ENCODE results near the gene ENAH.

The ENAH gene

DNA sequence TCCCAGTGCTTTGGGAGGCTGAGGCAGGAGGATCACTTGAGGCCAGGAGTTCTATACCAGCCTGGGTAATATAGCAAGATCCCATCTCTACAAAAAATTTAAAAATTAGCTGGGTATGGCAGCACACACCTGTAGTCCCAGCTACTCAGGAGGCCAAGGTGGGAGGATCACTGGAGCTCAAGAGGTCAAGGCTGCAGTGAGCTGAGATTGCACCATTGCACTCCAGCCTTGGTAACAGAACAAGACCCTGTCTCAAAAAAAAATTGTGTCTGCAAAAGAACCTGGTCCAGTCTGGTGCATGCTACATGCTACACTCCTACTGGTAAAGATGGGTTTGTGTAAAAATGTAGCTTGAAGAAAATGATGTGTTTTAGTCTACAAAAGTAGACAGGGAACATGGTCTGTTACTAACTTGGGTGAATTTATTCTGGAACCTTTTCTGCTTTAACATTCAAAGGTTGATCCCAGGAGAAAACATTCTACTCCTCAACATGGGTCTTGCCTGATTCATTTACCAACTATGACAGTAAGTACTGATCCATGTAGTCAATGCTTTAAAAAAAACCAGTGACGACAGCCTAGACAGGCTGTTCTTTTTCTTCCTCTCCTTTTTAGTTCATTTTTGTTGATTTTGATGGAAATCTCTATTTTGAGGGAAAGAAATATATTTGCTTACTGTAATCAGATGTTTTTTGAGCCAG lies 32.7 kb upstream of the ENAH start:
- H3K4me3 Mint-ChIP-seq = no peak overlapping the region

GRCh38 chr1:225684741-225685140 lies 31.8 kb upstream of the ENAH start:
- H3K36me3 Mint-ChIP-seq = no peaks in the 10 kb centered on the region
- peaks cover 4% of the 10 kb centered on the region for H3K27me3 Mint-ChIP-seq
- H3K4me3 Mint-ChIP-seq = no peak overlapping the region
- H3K4me1 Mint-ChIP-seq = no peaks in the 10 kb centered on the region
- H3K27ac Mint-ChIP-seq = no peak overlapping the region
- H3K9me3 Mint-ChIP-seq = no peaks in the 10 kb centered on the region

More for the DNA sequence above, 32.7 kb upstream of the ENAH start:
- Mint-ChIP-seq H3K4me1 (no peaks in the 10 kb centered on the region), H3K27me3 (no peaks in the 10 kb centered on the region), H3K27ac (no peak overlapping the region), H3K36me3 (no peaks in the 10 kb centered on the region), H3K9me3 (no peaks in the 10 kb centered on the region)

DNA sequence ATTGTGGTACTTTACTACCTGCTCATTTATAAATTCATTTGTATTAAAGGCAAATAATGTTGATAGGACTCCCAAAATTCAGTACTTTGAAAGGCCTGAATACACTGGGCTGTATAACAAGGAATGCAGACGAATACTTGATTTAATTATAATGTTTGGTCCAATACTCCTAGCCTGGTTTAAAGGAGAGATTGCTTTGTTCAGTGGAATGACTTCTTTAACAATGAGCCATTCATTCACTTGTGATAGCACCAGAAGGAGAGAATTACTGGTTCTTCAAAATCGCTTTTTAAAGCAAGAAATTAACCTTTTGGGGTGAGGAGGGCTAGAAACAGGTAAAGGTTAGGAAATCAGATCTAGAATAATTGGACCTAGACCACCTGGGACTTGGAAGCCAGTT lies 28.3 kb upstream of the ENAH start:
- no peak overlapping the region for H3K4me3 Mint-ChIP-seq
- no peaks in the 10 kb centered on the region for H3K36me3 Mint-ChIP-seq
- H3K9me3 Mint-ChIP-seq = no peaks in the 10 kb centered on the region
- no peak overlapping the region for H3K27ac Mint-ChIP-seq
- no peaks in the 10 kb centered on the region for H3K4me1 Mint-ChIP-seq
- H3K27me3 Mint-ChIP-seq = peaks cover 15% of the 10 kb centered on the region

GRCh38 chr1:225678545-225678944 lies 25.6 kb upstream of the ENAH start:
- Mint-ChIP-seq H3K27me3 (peaks cover 22% of the 10 kb centered on the region), H3K9me3 (no peaks in the 10 kb centered on the region)

DNA sequence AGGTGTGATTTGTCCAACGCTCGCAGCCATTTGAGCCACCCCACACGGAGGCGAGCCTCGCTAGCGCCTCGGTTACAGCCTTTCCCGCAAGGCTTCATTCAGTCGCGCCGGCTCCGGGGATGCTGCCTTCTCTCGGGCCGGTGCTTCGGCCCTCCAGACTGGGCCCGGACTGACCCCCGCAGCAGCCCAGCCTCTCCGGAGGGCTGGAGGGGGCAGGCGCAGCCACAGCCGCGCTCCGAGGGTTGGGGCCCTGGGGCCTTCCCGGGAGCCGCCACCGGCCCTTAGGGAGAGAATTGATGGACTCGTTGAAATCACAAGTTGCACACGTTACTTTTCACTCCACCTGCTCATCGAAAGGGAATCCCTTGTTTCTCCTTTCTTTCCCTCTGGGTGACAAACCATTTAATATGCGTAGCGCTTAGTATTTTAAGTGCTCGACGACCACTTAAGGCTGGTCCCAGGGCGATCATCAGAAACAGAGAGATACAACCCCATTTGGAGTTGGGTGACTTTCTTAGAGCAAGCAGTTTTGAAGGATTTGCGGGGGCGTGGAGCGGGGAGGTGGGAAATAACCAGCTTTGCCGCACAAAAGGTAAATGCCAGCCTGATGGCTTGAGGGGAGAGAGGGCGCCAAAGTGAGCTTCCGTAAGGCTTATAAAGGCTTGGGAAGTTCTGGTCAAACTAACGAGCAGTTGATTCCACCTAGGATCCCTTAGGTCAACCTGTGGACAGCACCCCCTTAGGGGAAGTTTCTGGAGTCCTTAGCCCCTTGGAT lies 24.6 kb upstream of the ENAH start:
- Mint-ChIP-seq H3K4me1 (no peaks in the 10 kb centered on the region), H3K9me3 (no peaks in the 10 kb centered on the region), H3K4me3 (no peak overlapping the region), H3K27me3 (peaks cover 24% of the 10 kb centered on the region), H3K36me3 (no peaks in the 10 kb centered on the region), H3K27ac (no peak overlapping the region)

More at GRCh38 chr1:225678545-225678944, 25.6 kb upstream of the ENAH start:
- Mint-ChIP-seq H3K36me3 (no peaks in the 10 kb centered on the region), H3K4me1 (no peaks in the 10 kb centered on the region), H3K27ac (no peak overlapping the region), H3K4me3 (no peak overlapping the region)

DNA sequence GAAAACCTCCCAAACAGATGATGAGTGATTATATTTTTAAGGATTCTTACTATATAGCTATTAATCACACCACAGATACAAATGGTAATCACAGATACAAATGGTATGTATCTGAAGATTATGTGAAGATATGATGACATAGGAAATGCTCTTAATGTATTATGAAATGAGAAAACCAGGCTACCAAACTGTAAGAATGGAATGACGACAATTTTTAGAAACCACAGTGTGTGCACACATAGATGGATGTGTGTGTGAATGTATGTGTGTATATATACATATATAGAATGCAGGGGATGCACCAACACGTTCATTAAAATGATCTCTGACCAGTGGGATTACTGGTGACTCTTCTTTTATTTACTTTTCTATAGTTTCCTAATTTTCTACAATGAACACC lies 21.5 kb upstream of the ENAH start:
- H3K9me3 Mint-ChIP-seq = no peaks in the 10 kb centered on the region
- no peak overlapping the region for H3K4me3 Mint-ChIP-seq
- H3K36me3 Mint-ChIP-seq = no peaks in the 10 kb centered on the region
- H3K4me1 Mint-ChIP-seq = no peaks in the 10 kb centered on the region
- no peak overlapping the region for H3K27ac Mint-ChIP-seq
- H3K27me3 Mint-ChIP-seq = peaks cover 19% of the 10 kb centered on the region

DNA sequence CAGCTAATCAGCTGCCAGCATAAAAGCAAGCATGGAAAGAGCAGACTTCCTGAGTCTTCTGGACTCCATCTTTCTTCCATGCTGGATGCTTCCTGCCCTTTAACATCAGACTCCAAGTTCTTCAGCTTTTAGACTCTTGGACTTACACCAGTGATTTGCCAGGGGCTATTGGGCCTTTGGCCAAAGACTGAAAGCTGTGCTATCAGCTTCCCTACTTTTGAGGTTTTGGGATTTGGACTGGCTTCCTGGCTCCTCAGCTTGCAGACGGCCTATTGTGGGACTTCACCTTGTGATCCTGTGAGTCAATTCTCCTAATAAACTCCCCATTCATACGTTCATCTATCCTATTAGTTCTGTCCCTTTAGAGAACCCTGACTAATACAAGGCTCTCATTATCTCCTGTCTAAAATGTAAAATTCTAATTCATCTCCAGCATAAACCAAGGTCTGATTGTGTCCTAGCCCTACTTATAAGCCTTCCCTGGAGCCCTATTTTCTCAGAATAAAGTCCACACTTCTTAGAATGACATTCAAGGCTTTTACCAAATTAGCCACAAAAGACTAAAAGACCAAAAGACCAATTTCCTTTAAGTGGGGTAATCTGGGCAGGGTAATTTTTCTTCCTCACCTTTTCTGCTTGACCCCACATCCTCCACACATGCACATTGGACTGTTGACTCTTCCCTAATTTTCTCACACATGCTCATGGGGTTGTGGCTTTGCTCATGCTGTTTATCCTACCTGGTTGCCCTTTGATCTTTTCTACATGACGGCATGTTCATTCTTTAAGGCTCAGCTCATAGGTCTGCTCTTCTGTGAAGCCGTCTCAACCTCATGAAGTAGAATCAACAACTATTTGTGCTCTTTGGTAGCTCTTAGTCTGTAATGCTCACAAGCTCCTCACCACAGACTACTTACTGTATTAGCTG lies 18.1 kb upstream of the ENAH start:
- Mint-ChIP-seq H3K27ac (no peak overlapping the region), H3K36me3 (no peaks in the 10 kb centered on the region), H3K4me3 (no peak overlapping the region), H3K4me1 (no peaks in the 10 kb centered on the region), H3K27me3 (peaks cover 9% of the 10 kb centered on the region), H3K9me3 (no peaks in the 10 kb centered on the region)

GRCh38 chr1:225670356-225670755 lies 17.4 kb upstream of the ENAH start:
- no peak overlapping the region for H3K4me3 Mint-ChIP-seq
- no peaks in the 10 kb centered on the region for H3K36me3 Mint-ChIP-seq
- H3K4me1 Mint-ChIP-seq = no peaks in the 10 kb centered on the region
- no peak overlapping the region for H3K27ac Mint-ChIP-seq
- peaks cover 4% of the 10 kb centered on the region for H3K27me3 Mint-ChIP-seq
- no peaks in the 10 kb centered on the region for H3K9me3 Mint-ChIP-seq

DNA sequence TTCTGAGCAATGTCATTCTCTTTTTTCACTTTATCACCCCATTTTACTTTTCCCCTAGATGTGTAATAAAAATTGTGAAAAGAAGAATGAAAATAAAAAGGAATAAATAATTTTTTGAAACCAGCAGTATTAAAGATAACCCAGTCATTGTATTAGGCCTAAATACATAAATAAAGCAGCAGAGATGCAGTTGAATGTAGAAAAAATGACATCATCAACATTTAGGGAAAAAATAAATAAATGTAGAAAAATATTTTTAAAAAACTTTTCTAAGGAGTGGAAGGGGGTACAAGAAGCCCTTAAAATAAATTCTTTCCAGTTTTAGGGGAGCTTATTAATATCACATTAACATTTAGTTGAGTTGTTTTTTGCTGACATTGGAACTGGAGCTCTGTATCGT lies 15.3 kb upstream of the ENAH start:
- no peak overlapping the region for H3K27ac Mint-ChIP-seq
- peaks cover 2% of the 10 kb centered on the region for H3K27me3 Mint-ChIP-seq
- H3K9me3 Mint-ChIP-seq = no peaks in the 10 kb centered on the region
- no peak overlapping the region for H3K4me3 Mint-ChIP-seq
- no peaks in the 10 kb centered on the region for H3K4me1 Mint-ChIP-seq
- no peaks in the 10 kb centered on the region for H3K36me3 Mint-ChIP-seq

- Mint-ChIP-seq H3K27me3 (no peaks in the 10 kb centered on the region), H3K27ac (no peak overlapping the region), H3K4me1 (no peaks in the 10 kb centered on the region), H3K36me3 (no peaks in the 10 kb centered on the region), H3K4me3 (no peak overlapping the region), H3K9me3 (no peaks in the 10 kb centered on the region)
Observed at GRCh38 chr1:225667362-225667761, 14.4 kb upstream of the ENAH start.

DNA sequence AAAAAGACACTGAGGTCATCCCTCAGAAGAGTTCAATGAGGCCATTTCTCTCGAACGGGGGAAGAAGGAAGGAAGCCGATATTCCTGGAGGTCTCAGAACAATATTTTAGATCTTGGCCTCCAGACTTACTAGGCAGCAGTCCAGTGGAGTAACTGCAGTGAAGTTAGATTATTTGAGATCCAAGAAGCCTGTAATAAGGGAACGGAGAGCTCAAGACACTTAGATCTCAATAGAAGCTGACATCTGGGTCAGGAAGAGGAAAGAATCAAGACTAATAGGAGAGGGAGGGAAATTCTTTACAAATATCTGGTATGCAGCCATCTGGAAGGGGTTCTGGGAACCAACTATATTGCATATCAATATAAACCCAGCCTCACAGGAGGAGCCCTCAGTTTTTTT lies 13.6 kb upstream of the ENAH start:
- Mint-ChIP-seq H3K4me3 (no peak overlapping the region), H3K9me3 (no peaks in the 10 kb centered on the region), H3K27me3 (no peaks in the 10 kb centered on the region), H3K27ac (no peak overlapping the region), H3K4me1 (no peaks in the 10 kb centered on the region), H3K36me3 (no peaks in the 10 kb centered on the region)

GRCh38 chr1:225664762-225665161 lies 11.8 kb upstream of the ENAH start:
- H3K9me3 Mint-ChIP-seq = no peaks in the 10 kb centered on the region
- no peaks in the 10 kb centered on the region for H3K27me3 Mint-ChIP-seq
- no peaks in the 10 kb centered on the region for H3K36me3 Mint-ChIP-seq
- H3K4me1 Mint-ChIP-seq = no peaks in the 10 kb centered on the region
- no peak overlapping the region for H3K27ac Mint-ChIP-seq
- H3K4me3 Mint-ChIP-seq = no peak overlapping the region

DNA sequence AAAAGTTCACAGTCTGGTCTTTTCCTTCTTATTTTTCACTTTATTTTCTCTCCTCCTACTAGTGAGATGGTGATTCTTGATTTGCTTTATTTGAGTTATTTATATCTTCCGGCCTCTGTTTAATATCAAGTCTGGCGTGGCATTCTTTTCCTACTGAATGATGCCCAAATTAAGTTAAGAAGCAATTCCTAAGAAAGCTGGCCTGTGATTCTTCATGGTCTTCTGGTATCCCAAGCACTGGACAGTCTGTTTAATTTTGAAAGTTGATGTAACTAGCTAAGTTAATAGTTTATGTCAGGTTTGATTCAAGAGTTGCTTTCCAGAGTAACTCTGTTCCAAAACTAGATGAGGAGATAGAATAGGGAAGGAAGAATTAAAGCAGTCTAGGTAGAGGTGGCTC lies 9.2 kb upstream of the ENAH start:
- no peak overlapping the region for H3K27ac Mint-ChIP-seq
- H3K27me3 Mint-ChIP-seq = no peaks in the 10 kb centered on the region
- no peaks in the 10 kb centered on the region for H3K36me3 Mint-ChIP-seq
- H3K4me1 Mint-ChIP-seq = no peaks in the 10 kb centered on the region
- H3K9me3 Mint-ChIP-seq = no peaks in the 10 kb centered on the region
- H3K4me3 Mint-ChIP-seq = no peak overlapping the region

DNA sequence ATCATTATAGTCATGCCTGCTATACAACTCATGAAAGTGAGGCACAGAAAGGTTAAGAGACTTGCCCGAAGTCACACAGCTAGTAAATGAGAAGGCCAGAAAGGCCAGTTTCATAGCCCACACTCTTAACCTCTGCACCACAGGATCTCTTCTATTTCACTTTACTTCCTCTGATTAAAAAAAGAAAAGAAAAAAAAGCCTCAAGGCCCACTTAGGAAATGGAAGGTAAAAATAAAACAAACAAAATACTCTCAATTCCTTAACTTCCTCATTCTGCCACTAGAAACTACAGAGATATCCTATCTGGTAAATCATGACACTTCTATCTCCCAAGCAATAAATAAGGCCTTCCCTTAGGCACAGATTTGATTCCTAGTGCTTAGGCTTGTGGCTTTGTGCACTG lies 7.6 kb upstream of the ENAH start:
- Mint-ChIP-seq H3K4me3 (no peak overlapping the region), H3K4me1 (no peaks in the 10 kb centered on the region), H3K27me3 (no peaks in the 10 kb centered on the region), H3K36me3 (no peaks in the 10 kb centered on the region), H3K27ac (no peak overlapping the region), H3K9me3 (no peaks in the 10 kb centered on the region)

- Mint-ChIP-seq H3K27me3 (no peaks in the 10 kb centered on the region), H3K9me3 (no peaks in the 10 kb centered on the region), H3K36me3 (no peaks in the 10 kb centered on the region), H3K4me1 (peaks cover 4% of the 10 kb centered on the region), H3K4me3 (no peak overlapping the region), H3K27ac (no peak overlapping the region)
Observed at GRCh38 chr1:225658041-225658440, 5.1 kb upstream of the ENAH start.
